ENCODE measurements around the gene PNPLA2. TPM values are rescaled to one million over a fixed set of nuclear protein-coding genes. Genes with fewer than 3 reads are reported as not detected.

The PNPLA2 gene
- total RNA-seq, 2 experiments from 2014 or later = 202 to 220 TPM

- Histone ChIP-seq H3K9me3 (ENCODE audit: control insufficient read depth in 1 of 2, insufficient read depth in 1 of 2, low read length in 2 of 2) (peaks cover 0 to 10% of the 10 kb centered on the region in 2 experiments), H3K4me3 (ENCODE audit: low read length) (no peak overlapping the region), H3K27ac (ENCODE audit: low read depth in 1 of 2, low read length in 2 of 2) (no peak overlapping the region), H3K27me3 (ENCODE audit: control insufficient read depth in 1 of 2, insufficient read depth in 2 of 2, low read length in 2 of 2) (no peaks in the 10 kb centered on the region), H3K4me1 (ENCODE audit: insufficient read depth, low read length) (no peaks in the 10 kb centered on the region), H3K36me3 (ENCODE audit: insufficient read depth, low read length) (no peaks in the 10 kb centered on the region)
- no peak overlapping the region for H3K4me3 Mint-ChIP-seq
- H3K27me3 Mint-ChIP-seq = no peaks in the 10 kb centered on the region
- no peak for DNase-seq
- ATAC-seq (ENCODE audit: poor library complexity) = no peak
- no peaks in the 10 kb centered on the region for H3K36me3 Mint-ChIP-seq (ENCODE audit: low read depth)
- H3K27ac Mint-ChIP-seq = no peak overlapping the region
- CTCF ChIA-PET = no interaction called here
- no peak for TF ChIP-seq CTCF (IDR thresholded peaks at IDR 0.05)
- POLR2A ChIA-PET = no interaction called here
- no peaks in the 10 kb centered on the region for H3K4me1 Mint-ChIP-seq (ENCODE audit: low read depth)
- no peaks in the 10 kb centered on the region for H3K9me3 Mint-ChIP-seq
- intact Hi-C loops (cut with DNase I, micrococcal nuclease) = no loop called here
These were observed 37.7 kb downstream of the PNPLA2 start for GRCh38 chr11:856397-856796.

- Histone ChIP-seq H3K4me1 (ENCODE audit: insufficient read depth, low read length) (no peaks in the 10 kb centered on the region), H3K27me3 (ENCODE audit: control insufficient read depth in 1 of 2, insufficient read depth in 2 of 2, low read length in 2 of 2) (no peaks in the 10 kb centered on the region), H3K27ac (ENCODE audit: low read depth in 1 of 2, low read length in 2 of 2) (no peak overlapping the region), H3K9me3 (ENCODE audit: control insufficient read depth in 1 of 2, insufficient read depth in 1 of 2, low read length in 2 of 2) (peaks cover 0 to 10% of the 10 kb centered on the region in 2 experiments), H3K4me3 (ENCODE audit: low read length) (no peak overlapping the region), H3K36me3 (ENCODE audit: insufficient read depth, low read length) (no peaks in the 10 kb centered on the region)
- Mint-ChIP-seq H3K36me3 (ENCODE audit: low read depth) (no peaks in the 10 kb centered on the region), H3K27ac (no peak overlapping the region), H3K4me1 (ENCODE audit: low read depth) (no peaks in the 10 kb centered on the region), H3K9me3 (no peaks in the 10 kb centered on the region), H3K27me3 (no peaks in the 10 kb centered on the region), H3K4me3 (no peak overlapping the region)
- DNase-seq (no peak), ATAC-seq (ENCODE audit: poor library complexity) (no peak)
- POLR2A ChIA-PET = no interaction called here
- intact Hi-C loops (cut with DNase I, micrococcal nuclease) = no loop called here
- CTCF ChIA-PET = no interaction called here
- TF ChIP-seq CTCF (IDR thresholded peaks at IDR 0.05) = no peak
These were observed 39.5 kb downstream of the PNPLA2 start for GRCh38 chr11:858053-858761.

DNA sequence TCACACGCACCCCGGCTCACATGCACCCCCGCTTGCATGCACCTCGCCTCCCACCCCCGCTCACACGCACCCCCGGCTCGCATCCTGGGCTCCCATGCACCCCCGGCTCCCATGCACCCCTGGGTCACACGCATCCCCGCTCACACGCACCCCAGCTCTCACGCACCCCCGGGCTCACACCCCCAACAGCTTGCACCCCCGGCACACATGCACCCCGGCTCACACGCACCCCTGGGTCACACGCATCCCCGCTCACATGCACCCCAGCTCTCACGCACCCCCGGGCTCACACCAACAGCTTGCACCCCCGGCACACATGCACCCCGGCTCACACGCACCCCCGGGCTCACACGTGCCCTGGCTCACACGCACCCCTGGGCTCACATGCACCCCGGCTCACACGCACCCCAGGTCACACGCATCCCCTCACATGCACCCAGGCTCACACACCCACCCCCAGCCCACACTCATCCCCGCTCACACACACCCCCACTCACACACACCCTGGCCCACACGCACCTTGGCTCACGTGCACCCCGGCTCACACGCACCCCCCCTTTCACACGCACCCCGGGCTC lies 40.1 kb downstream of the PNPLA2 start:
- H3K4me3 ChIP-seq (ENCODE audit: low read length) = no peak overlapping the region
- no peaks in the 10 kb centered on the region for H3K36me3 ChIP-seq (ENCODE audit: insufficient read depth, low read length)
- H3K9me3 Mint-ChIP-seq = no peaks in the 10 kb centered on the region
- TF ChIP-seq CTCF (IDR thresholded peaks at IDR 0.05) = no peak
- H3K4me3 Mint-ChIP-seq = no peak overlapping the region
- no peaks in the 10 kb centered on the region for H3K27me3 ChIP-seq (ENCODE audit: control insufficient read depth in 1 of 2, insufficient read depth in 2 of 2, low read length in 2 of 2)
- H3K4me1 ChIP-seq (ENCODE audit: insufficient read depth, low read length) = no peaks in the 10 kb centered on the region
- H3K36me3 Mint-ChIP-seq (ENCODE audit: low read depth) = no peaks in the 10 kb centered on the region
- ATAC-seq (ENCODE audit: poor library complexity) = no peak
- no peak for DNase-seq
- no peaks in the 10 kb centered on the region for H3K4me1 Mint-ChIP-seq (ENCODE audit: low read depth)
- ChIA-PET POLR2A (no interaction called here), CTCF (no interaction called here)
- no peak overlapping the region for H3K27ac Mint-ChIP-seq
- H3K27ac ChIP-seq (ENCODE audit: low read depth in 1 of 2, low read length in 2 of 2) = no peak overlapping the region
- no peaks in the 10 kb centered on the region for H3K27me3 Mint-ChIP-seq
- peaks cover 0 to 10% of the 10 kb centered on the region in 2 experiments for H3K9me3 ChIP-seq (ENCODE audit: control insufficient read depth in 1 of 2, insufficient read depth in 1 of 2, low read length in 2 of 2)
- intact Hi-C loops (cut with DNase I, micrococcal nuclease) = no loop called here
